Vagina (tissue), 2 donors: Measurements from ENCODE around the gene RAPGEF6.

Experiments used
- POLR2A ChIP-seq, 2 donors: fragments of 450-650 bp; IDR thresholded peaks; one replicate each; pipeline ENCODE4 v1.6.1; 2017; ENCODE audit warnings: antibody characterized with exemption in 2 of 2, mild to moderate bottlenecking in 2 of 2, moderate library complexity in 2 of 2
- POLR2AphosphoS5 ChIP-seq, 2 donors: sonication (generic); formaldehyde crosslinking; IDR thresholded peaks; one replicate each; pipeline ENCODE4 v1.9.0; 2017; ENCODE audit warnings: antibody characterized with exemption in 2 of 2, mild to moderate bottlenecking in 2 of 2, low read depth in 1 of 2; ENCODE audit not compliant: insufficient read depth in 1 of 2
- TF ChIP-seq, protein P1 (sequence below), 3 experiments: fragments of 450-650 bp in 2 of 3; fragments of 200-600 bp in 1 of 3; sonication (generic) in 1 of 3; IDR thresholded peaks; one replicate each; pipeline ENCODE4 v1.5.1; 2017 to 2019; ENCODE audit warnings: antibody characterized with exemption in 3 of 3, mild to moderate bottlenecking in 2 of 3, moderate library complexity in 2 of 3

DNA sequence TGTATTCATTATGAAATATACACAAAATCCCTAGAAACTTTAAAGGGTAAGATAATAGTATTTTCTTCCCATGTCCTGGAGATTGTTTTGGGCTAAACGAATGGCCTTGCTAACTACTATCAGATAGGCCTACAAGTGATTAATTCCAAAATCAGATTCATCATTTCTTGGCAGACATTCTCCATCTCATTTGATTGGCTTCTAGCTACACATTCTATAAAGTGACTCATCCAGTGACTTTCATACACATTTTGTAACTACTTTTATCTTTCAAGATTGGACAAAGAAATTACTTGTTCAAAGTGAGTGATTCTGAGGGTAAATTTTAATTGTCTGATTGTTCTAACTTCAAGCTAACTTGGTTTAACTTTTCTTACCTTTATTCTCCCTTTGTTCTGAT is 93.3 kb downstream of the RAPGEF6 start:
- TF ChIP-seq, protein P1, sequence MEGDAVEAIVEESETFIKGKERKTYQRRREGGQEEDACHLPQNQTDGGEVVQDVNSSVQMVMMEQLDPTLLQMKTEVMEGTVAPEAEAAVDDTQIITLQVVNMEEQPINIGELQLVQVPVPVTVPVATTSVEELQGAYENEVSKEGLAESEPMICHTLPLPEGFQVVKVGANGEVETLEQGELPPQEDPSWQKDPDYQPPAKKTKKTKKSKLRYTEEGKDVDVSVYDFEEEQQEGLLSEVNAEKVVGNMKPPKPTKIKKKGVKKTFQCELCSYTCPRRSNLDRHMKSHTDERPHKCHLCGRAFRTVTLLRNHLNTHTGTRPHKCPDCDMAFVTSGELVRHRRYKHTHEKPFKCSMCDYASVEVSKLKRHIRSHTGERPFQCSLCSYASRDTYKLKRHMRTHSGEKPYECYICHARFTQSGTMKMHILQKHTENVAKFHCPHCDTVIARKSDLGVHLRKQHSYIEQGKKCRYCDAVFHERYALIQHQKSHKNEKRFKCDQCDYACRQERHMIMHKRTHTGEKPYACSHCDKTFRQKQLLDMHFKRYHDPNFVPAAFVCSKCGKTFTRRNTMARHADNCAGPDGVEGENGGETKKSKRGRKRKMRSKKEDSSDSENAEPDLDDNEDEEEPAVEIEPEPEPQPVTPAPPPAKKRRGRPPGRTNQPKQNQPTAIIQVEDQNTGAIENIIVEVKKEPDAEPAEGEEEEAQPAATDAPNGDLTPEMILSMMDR (IDR thresholded peaks at IDR 0.05) = no peak
- no peak for TF ChIP-seq POLR2A (IDR thresholded peaks at IDR 0.05)
- no peak for TF ChIP-seq POLR2AphosphoS5 (IDR thresholded peaks at IDR 0.05; ENCODE audit: insufficient read depth in 1 of 2, low read depth in 1 of 2)
